Smooth muscle cell (in vitro differentiated cells): Measurements from ENCODE around the gene GLIS2. TPM values are rescaled to one million over a fixed set of nuclear protein-coding genes. Genes with fewer than 3 reads are reported as not detected.

ENCODE experiments used
- DNase-seq: peaks from one replicate; lab custom pipeline; 2025; ENCODE audit not compliant: unreplicated experiment; lab: John Stamatoyannopoulos, UW
- H2AFZ ChIP-seq: fragments of 200-600 bp; sonication (generic); 2 replicates; pipeline ENCODE4 v1.6.0; 2016; ENCODE audit warnings: antibody characterized with exemption, low read depth, mild to moderate bottlenecking
- H3F3A ChIP-seq: fragments of 200-600 bp; sonication (generic); 2 replicates; pipeline ENCODE4 v1.6.0; 2017; ENCODE audit warnings: antibody characterized with exemption, low read depth
- H3K27ac ChIP-seq: fragments of 200-600 bp; sonication (generic); 2 replicates; pipeline ENCODE4 v1.5.1; 2016; ENCODE audit warnings: low read depth, mild to moderate bottlenecking
- H3K27me3 ChIP-seq: fragments of 200-600 bp; sonication (generic); 2 replicates; pipeline ENCODE4 v1.6.1; 2016; ENCODE audit warnings: low read depth, mild to moderate bottlenecking
- H3K36me3 ChIP-seq: fragments of 200-600 bp; sonication (generic); 2 replicates; pipeline ENCODE4 v1.5.1; 2016; ENCODE audit warnings: low read depth
- H3K4me1 ChIP-seq: fragments of 200-600 bp; sonication (generic); 2 replicates; pipeline ENCODE4 v1.5.1; 2016; ENCODE audit warnings: low read depth
- H3K4me2 ChIP-seq: fragments of 200-600 bp; sonication (generic); 2 replicates; pipeline ENCODE4 v1.6.0; 2016; ENCODE audit warnings: mild to moderate bottlenecking
- H3K4me3 ChIP-seq: fragments of 200-600 bp; sonication (generic); 2 replicates; pipeline ENCODE4 v1.5.1; 2016; ENCODE audit warnings: mild to moderate bottlenecking
- H3K79me2 ChIP-seq: fragments of 200-600 bp; sonication (generic); 2 replicates; pipeline ENCODE4 v1.6.0; 2016; ENCODE audit warnings: low read depth, mild to moderate bottlenecking
- H3K9ac ChIP-seq: fragments of 200-600 bp; sonication (generic); 2 replicates; pipeline ENCODE4 v1.6.0; 2016; ENCODE audit warnings: low read depth
- H3K9me3 ChIP-seq: fragments of 200-600 bp; sonication (generic); replicated peaks from 2 replicates; pipeline ENCODE4 v1.5.1; 2016; ENCODE audit warnings: low read depth
- H4K20me1 ChIP-seq: fragments of 200-600 bp; sonication (generic); 2 replicates; pipeline ENCODE4 v1.6.0; 2016; ENCODE audit warnings: low read depth
- CTCF ChIP-seq: fragments of 200-600 bp; sonication (generic); IDR thresholded peaks from 2 replicates; pipeline ENCODE4 v1.5.1; 2017; ENCODE audit warnings: borderline replicate concordance, mild to moderate bottlenecking, antibody characterized with exemption; ENCODE audit not compliant: insufficient read depth, poor library complexity, severe bottlenecking
- WGBS: methylation state at CpG from one replicate; pipeline ENCODE4 v1.1.7; 2016; ENCODE audit warnings: low lambda C conversion rate; 5-methylcytosine and 5-hydroxymethylcytosine counted together
- polyA plus RNA-seq: library from polyadenylated mRNA; unstranded; fragments of >200 nt; fragmentation: Nextera tagmentation; extraction: Ambion mirVana; gene quantifications from 2 replicates; pipeline ENCODE4 v1.2.1, GENCODE V29; 2016
- total RNA-seq: library from RNA; depleted of rRNA; stranded (reverse); fragments of >200 nt; gene quantifications from 2 replicates; pipeline ENCODE4 v1.2.3, GENCODE V29; 2014

The GLIS2 gene
- total and polyA plus RNA-seq, 2 experiments from 2014 or later = 2.8 to 9.2 TPM

- Histone ChIP-seq H3K4me1 (peaks cover 26% of the 10 kb centered on the region), H3K79me2 (no peaks in the 10 kb centered on the region), H3K9me3 (no peaks in the 10 kb centered on the region), H3K27me3 (no peaks in the 10 kb centered on the region), H3K36me3 (no peaks in the 10 kb centered on the region), H3K27ac (peak overlapping the region; percentile 75), H3K4me3 (peak overlapping the region; percentile 30), H3K4me2 (peak overlapping the region; percentile 90), H3F3A (peaks cover 25% of the 10 kb centered on the region), H4K20me1 (no peaks in the 10 kb centered on the region), H3K9ac (no peak overlapping the region), H2AFZ (no peak overlapping the region)
- 8% methylated on average over 20 of the region's 20 CpGs for WGBS
- DNase-seq = peak; percentile 28
- TF ChIP-seq CTCF = no peak
Measured at GRCh38 chr16:4293822-4294457, 21.9 kb upstream of the GLIS2 start.

GRCh38 chr16:4295581-4295980, 20.3 kb upstream of the GLIS2 start:
- Histone ChIP-seq H3K79me2 (no peaks in the 10 kb centered on the region), H2AFZ (no peak overlapping the region), H4K20me1 (no peaks in the 10 kb centered on the region), H3K27me3 (no peaks in the 10 kb centered on the region), H3K4me3 (no peak overlapping the region), H3F3A (peaks cover 33% of the 10 kb centered on the region), H3K36me3 (no peaks in the 10 kb centered on the region), H3K4me2 (no peak overlapping the region), H3K9ac (no peak overlapping the region), H3K4me1 (peaks cover 26% of the 10 kb centered on the region), H3K27ac (no peak overlapping the region), H3K9me3 (no peaks in the 10 kb centered on the region)
- no peak for TF ChIP-seq CTCF
- 95% methylated on average over 6 of the region's 6 CpGs for WGBS
- DNase-seq = no peak

- Histone ChIP-seq H3F3A (peaks cover 37% of the 10 kb centered on the region), H3K27ac (no peak overlapping the region), H3K4me1 (peaks cover 25% of the 10 kb centered on the region), H4K20me1 (no peaks in the 10 kb centered on the region), H3K4me3 (no peak overlapping the region), H3K9me3 (no peaks in the 10 kb centered on the region), H3K4me2 (no peak overlapping the region), H3K79me2 (no peaks in the 10 kb centered on the region), H2AFZ (no peak overlapping the region), H3K36me3 (no peaks in the 10 kb centered on the region), H3K27me3 (no peaks in the 10 kb centered on the region), H3K9ac (no peak overlapping the region)
- no peak for DNase-seq
- 88% methylated on average over 6 of the region's 6 CpGs for WGBS
- TF ChIP-seq CTCF = no peak
Measured at GRCh38 chr16:4297480-4297879, 18.4 kb upstream of the GLIS2 start.
